HEK293 (cell line): ENCODE data around the gene RANBP10.

ENCODE experiments used
- EGR2 ChIP-seq: fragments of 450-650 bp; formaldehyde crosslinking; IDR thresholded peaks from 2 replicates; pipeline ENCODE4 v1.5.1; 2016; ENCODE audit warnings: low read depth, missing biosample characterization, missing genetic modification characterization
- SP2 ChIP-seq: fragments of 450-650 bp; formaldehyde crosslinking; IDR thresholded peaks from 2 replicates; pipeline ENCODE4 v1.5.1; 2016; ENCODE audit warnings: missing biosample characterization, missing genetic modification characterization
- ZBTB17 ChIP-seq: fragments of 450-650 bp; formaldehyde crosslinking; IDR thresholded peaks from 2 replicates; pipeline ENCODE4 v1.5.1; 2016; ENCODE audit warnings: missing biosample characterization, missing genetic modification characterization
- ZNF221 ChIP-seq: fragments of 450-650 bp; formaldehyde crosslinking; IDR thresholded peaks from 2 replicates; pipeline ENCODE4 v1.5.1; 2017; ENCODE audit warnings: missing biosample characterization, missing genetic modification characterization, borderline replicate concordance
- ZNF23 ChIP-seq: fragments of 450-650 bp; formaldehyde crosslinking; IDR thresholded peaks from 2 replicates; pipeline ENCODE4 v1.5.1; 2016; ENCODE audit warnings: missing biosample characterization, missing genetic modification characterization, borderline replicate concordance
- ZNF274 ChIP-seq, 2 experiments: fragments of 200-500 bp in 1 of 2; fragments of 450-650 bp in 1 of 2; sonication (Bioruptor generic) in 1 of 2; formaldehyde crosslinking in 1 of 2; IDR thresholded peaks; 2 replicates each; pipeline versions ENCODE4 v1.5.1 to v1.6.1; 2014 to 2016; ENCODE audit warnings: borderline replicate concordance in 1 of 2, inconsistent platforms in 1 of 2, low read length in 1 of 2, missing biosample characterization in 1 of 2, missing genetic modification characterization in 1 of 2
- ZNF366 ChIP-seq: fragments of 450-650 bp; formaldehyde crosslinking; conservative IDR thresholded peaks from 2 replicates; pipeline ENCODE4 v1.5.1; 2016; ENCODE audit warnings: missing biosample characterization, missing genetic modification characterization
- ZNF426 ChIP-seq: fragments of 450-650 bp; formaldehyde crosslinking; IDR thresholded peaks from 2 replicates; pipeline ENCODE4 v1.5.1; 2017; ENCODE audit warnings: missing biosample characterization, missing genetic modification characterization, mild to moderate bottlenecking, inconsistent platforms, moderate library complexity
- ZNF544 ChIP-seq: fragments of 450-650 bp; formaldehyde crosslinking; IDR thresholded peaks from 2 replicates; pipeline ENCODE4 v1.5.0; 2017; ENCODE audit warnings: missing biosample characterization, missing genetic modification characterization
- ZNF600 ChIP-seq: fragments of 450-650 bp; formaldehyde crosslinking; IDR thresholded peaks from 2 replicates; pipeline ENCODE4 v1.5.1; 2016; ENCODE audit warnings: missing biosample characterization, missing genetic modification characterization
- ZNF624 ChIP-seq: fragments of 450-650 bp; formaldehyde crosslinking; IDR thresholded peaks from 2 replicates; pipeline ENCODE4 v1.5.1; 2017; ENCODE audit warnings: missing biosample characterization, missing genetic modification characterization
- ZNF658 ChIP-seq: fragments of 450-650 bp; formaldehyde crosslinking; IDR thresholded peaks from 2 replicates; pipeline ENCODE4; 2016; ENCODE audit warnings: missing biosample characterization, missing genetic modification characterization
- TF ChIP-seq, protein P1 (sequence below): fragments of 450-650 bp; formaldehyde crosslinking; conservative IDR thresholded peaks from 2 replicates; pipeline ENCODE4 v1.5.1; 2016; ENCODE audit warnings: low read depth, missing biosample characterization, missing genetic modification characterization
- TF ChIP-seq, protein P2 (sequence below): fragments of 450-650 bp; formaldehyde crosslinking; IDR thresholded peaks from 2 replicates; pipeline ENCODE4 v1.5.1; 2016; ENCODE audit warnings: missing biosample characterization, missing genetic modification characterization
- TF ChIP-seq, protein P3 (sequence below): fragments of 450-650 bp; formaldehyde crosslinking; IDR thresholded peaks from 2 replicates; pipeline ENCODE4 v1.5.1; 2016; ENCODE audit warnings: missing biosample characterization, missing genetic modification characterization
- TF ChIP-seq, protein P4 (sequence below): fragments of 450-650 bp; formaldehyde crosslinking; IDR thresholded peaks from 2 replicates; pipeline ENCODE4 v1.5.1; 2016; ENCODE audit warnings: missing biosample characterization, missing genetic modification characterization, low read depth
- TF ChIP-seq, protein P5 (sequence below): fragments of 450-650 bp; IDR thresholded peaks from 2 replicates; pipeline ENCODE4 v1.5.1; 2018; ENCODE audit warnings: missing biosample characterization, missing genetic modification characterization
- TF ChIP-seq, protein P6 (sequence below): fragments of 450-650 bp; formaldehyde crosslinking; IDR thresholded peaks from 2 replicates; pipeline ENCODE4 v1.5.1; 2017; ENCODE audit warnings: missing biosample characterization, mild to moderate bottlenecking, missing genetic modification characterization, moderate library complexity
- TF ChIP-seq, protein P7 (sequence below): fragments of 450-650 bp; formaldehyde crosslinking; IDR thresholded peaks from 2 replicates; pipeline ENCODE4 v1.5.1; 2016; ENCODE audit warnings: missing biosample characterization, missing genetic modification characterization

Gene RANBP10

DNA sequence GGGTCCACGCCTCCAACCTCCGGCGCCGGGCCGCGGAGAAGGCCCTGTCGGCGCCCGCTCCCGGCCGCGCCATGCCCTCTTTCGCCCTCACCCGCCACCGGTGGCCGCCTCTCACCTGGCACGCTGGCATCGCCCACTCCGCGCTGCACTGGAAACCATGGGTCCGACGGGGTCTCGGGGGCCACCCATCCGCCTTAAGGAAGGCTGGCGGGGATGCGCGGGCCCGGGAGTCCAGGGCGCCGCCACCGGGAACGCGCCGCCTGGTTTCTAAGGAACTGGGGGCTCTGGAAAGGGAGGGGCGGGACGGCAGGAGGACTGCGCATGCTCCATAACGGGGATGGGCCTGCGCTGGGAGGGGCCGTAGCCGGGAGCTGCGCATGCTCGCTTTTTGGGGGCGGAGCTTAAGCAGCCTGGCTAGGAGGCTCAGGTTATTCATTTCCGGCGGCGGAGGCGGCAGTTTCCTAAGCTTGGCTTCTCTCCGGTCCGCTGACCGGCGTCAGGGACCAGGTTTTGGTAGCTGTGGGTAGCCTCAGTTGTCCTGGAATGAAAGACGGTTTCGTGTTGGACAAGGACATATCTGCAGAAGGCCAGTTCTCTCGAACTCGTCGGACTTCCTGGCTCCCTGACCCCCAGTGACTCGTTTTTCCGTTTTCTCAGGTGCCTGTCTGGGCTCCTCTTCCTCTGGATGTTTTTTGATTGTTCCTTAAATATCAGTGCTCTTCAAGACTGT lies 87.1 kb downstream of the RANBP10 start, which contains the start of gene GFOD2 (continued):
- TF ChIP-seq, protein P1, sequence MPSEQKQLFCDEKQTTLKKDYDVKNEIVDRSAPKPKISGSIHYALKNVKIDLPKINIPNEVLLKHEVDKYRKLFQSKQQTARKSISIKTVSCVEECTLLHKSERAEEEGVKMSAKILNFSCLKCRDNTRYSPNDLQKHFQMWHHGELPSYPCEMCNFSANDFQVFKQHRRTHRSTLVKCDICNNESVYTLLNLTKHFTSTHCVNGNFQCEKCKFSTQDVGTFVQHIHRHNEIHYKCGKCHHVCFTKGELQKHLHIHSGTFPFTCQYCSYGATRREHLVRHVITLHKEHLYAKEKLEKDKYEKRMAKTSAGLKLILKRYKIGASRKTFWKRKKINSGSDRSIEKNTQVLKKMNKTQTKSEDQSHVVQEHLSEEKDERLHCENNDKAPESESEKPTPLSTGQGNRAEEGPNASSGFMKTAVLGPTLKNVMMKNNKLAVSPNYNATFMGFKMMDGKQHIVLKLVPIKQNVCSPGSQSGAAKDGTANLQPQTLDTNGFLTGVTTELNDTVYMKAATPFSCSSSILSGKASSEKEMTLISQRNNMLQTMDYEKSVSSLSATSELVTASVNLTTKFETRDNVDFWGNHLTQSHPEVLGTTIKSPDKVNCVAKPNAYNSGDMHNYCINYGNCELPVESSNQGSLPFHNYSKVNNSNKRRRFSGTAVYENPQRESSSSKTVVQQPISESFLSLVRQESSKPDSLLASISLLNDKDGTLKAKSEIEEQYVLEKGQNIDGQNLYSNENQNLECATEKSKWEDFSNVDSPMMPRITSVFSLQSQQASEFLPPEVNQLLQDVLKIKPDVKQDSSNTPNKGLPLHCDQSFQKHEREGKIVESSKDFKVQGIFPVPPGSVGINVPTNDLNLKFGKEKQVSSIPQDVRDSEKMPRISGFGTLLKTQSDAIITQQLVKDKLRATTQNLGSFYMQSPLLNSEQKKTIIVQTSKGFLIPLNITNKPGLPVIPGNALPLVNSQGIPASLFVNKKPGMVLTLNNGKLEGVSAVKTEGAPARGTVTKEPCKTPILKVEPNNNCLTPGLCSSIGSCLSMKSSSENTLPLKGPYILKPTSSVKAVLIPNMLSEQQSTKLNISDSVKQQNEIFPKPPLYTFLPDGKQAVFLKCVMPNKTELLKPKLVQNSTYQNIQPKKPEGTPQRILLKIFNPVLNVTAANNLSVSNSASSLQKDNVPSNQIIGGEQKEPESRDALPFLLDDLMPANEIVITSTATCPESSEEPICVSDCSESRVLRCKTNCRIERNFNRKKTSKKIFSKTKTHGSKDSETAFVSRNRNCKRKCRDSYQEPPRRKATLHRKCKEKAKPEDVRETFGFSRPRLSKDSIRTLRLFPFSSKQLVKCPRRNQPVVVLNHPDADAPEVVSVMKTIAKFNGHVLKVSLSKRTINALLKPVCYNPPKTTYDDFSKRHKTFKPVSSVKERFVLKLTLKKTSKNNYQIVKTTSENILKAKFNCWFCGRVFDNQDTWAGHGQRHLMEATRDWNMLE: no peak; the same call in 1 of the 2 replicates
- TF ChIP-seq ZNF624 (tag by site-specific recombination): no peak
- TF ChIP-seq ZNF426 (tag by site-specific recombination): no peak
- TF ChIP-seq ZNF366 (tag by site-specific recombination): no peak
- no peak for TF ChIP-seq ZNF544 (tag by site-specific recombination)
- no peak for TF ChIP-seq ZNF23
- TF ChIP-seq ZNF274 (IDR thresholded peaks at IDR 0.05; ENCODE audit: low read length): no peak
- TF ChIP-seq ZNF274 (tag by site-specific recombination; IDR thresholded peaks at IDR 0.05; ENCODE audit: borderline replicate concordance): no peak
- TF ChIP-seq, protein P2, sequence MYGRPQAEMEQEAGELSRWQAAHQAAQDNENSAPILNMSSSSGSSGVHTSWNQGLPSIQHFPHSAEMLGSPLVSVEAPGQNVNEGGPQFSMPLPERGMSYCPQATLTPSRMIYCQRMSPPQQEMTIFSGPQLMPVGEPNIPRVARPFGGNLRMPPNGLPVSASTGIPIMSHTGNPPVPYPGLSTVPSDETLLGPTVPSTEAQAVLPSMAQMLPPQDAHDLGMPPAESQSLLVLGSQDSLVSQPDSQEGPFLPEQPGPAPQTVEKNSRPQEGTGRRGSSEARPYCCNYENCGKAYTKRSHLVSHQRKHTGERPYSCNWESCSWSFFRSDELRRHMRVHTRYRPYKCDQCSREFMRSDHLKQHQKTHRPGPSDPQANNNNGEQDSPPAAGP: peak; percentile 22; the same call in 1 of the 2 replicates
- no peak for TF ChIP-seq ZNF221 (tag by site-specific recombination)
- TF ChIP-seq, protein P3, sequence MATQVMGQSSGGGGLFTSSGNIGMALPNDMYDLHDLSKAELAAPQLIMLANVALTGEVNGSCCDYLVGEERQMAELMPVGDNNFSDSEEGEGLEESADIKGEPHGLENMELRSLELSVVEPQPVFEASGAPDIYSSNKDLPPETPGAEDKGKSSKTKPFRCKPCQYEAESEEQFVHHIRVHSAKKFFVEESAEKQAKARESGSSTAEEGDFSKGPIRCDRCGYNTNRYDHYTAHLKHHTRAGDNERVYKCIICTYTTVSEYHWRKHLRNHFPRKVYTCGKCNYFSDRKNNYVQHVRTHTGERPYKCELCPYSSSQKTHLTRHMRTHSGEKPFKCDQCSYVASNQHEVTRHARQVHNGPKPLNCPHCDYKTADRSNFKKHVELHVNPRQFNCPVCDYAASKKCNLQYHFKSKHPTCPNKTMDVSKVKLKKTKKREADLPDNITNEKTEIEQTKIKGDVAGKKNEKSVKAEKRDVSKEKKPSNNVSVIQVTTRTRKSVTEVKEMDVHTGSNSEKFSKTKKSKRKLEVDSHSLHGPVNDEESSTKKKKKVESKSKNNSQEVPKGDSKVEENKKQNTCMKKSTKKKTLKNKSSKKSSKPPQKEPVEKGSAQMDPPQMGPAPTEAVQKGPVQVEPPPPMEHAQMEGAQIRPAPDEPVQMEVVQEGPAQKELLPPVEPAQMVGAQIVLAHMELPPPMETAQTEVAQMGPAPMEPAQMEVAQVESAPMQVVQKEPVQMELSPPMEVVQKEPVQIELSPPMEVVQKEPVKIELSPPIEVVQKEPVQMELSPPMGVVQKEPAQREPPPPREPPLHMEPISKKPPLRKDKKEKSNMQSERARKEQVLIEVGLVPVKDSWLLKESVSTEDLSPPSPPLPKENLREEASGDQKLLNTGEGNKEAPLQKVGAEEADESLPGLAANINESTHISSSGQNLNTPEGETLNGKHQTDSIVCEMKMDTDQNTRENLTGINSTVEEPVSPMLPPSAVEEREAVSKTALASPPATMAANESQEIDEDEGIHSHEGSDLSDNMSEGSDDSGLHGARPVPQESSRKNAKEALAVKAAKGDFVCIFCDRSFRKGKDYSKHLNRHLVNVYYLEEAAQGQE (tag by site-specific recombination): no peak
- TF ChIP-seq, protein P4, sequence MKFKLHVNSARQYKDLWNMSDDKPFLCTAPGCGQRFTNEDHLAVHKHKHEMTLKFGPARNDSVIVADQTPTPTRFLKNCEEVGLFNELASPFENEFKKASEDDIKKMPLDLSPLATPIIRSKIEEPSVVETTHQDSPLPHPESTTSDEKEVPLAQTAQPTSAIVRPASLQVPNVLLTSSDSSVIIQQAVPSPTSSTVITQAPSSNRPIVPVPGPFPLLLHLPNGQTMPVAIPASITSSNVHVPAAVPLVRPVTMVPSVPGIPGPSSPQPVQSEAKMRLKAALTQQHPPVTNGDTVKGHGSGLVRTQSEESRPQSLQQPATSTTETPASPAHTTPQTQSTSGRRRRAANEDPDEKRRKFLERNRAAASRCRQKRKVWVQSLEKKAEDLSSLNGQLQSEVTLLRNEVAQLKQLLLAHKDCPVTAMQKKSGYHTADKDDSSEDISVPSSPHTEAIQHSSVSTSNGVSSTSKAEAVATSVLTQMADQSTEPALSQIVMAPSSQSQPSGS: no peak
- TF ChIP-seq ZBTB17: no peak; the same call in 1 of the 2 replicates
- TF ChIP-seq, protein P5, sequence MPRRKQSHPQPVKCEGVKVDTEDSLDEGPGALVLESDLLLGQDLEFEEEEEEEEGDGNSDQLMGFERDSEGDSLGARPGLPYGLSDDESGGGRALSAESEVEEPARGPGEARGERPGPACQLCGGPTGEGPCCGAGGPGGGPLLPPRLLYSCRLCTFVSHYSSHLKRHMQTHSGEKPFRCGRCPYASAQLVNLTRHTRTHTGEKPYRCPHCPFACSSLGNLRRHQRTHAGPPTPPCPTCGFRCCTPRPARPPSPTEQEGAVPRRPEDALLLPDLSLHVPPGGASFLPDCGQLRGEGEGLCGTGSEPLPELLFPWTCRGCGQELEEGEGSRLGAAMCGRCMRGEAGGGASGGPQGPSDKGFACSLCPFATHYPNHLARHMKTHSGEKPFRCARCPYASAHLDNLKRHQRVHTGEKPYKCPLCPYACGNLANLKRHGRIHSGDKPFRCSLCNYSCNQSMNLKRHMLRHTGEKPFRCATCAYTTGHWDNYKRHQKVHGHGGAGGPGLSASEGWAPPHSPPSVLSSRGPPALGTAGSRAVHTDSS: 0 out of 2 replicates have a peak, but pooled peaks have one; percentile 26
- TF ChIP-seq ZNF600 (tag by site-specific recombination): no peak
- no peak for TF ChIP-seq ZNF658 (tag by site-specific recombination)
- TF ChIP-seq EGR2 (tag by site-specific recombination): no peak
- TF ChIP-seq, protein P6, sequence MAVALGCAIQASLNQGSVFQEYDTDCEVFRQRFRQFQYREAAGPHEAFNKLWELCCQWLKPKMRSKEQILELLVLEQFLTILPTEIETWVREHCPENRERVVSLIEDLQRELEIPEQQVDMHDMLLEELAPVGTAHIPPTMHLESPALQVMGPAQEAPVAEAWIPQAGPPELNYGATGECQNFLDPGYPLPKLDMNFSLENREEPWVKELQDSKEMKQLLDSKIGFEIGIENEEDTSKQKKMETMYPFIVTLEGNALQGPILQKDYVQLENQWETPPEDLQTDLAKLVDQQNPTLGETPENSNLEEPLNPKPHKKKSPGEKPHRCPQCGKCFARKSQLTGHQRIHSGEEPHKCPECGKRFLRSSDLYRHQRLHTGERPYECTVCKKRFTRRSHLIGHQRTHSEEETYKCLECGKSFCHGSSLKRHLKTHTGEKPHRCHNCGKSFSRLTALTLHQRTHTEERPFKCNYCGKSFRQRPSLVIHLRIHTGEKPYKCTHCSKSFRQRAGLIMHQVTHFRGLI (tag by site-specific recombination): 0 out of 2 replicates have a peak, but pooled peaks have one; percentile 18
- TF ChIP-seq, protein P7, sequence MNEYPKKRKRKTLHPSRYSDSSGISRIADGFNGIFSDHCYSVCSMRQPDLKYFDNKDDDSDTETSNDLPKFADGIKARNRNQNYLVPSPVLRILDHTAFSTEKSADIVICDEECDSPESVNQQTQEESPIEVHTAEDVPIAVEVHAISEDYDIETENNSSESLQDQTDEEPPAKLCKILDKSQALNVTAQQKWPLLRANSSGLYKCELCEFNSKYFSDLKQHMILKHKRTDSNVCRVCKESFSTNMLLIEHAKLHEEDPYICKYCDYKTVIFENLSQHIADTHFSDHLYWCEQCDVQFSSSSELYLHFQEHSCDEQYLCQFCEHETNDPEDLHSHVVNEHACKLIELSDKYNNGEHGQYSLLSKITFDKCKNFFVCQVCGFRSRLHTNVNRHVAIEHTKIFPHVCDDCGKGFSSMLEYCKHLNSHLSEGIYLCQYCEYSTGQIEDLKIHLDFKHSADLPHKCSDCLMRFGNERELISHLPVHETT (tag by site-specific recombination): no peak
- TF ChIP-seq SP2 (tag by site-specific recombination): peak; percentile 63
